NCI-H2171 treated with DMSO at 0.1 percent for 48 hours (cell line): Measurements from ENCODE around the gene LRMDA.
"Not testable (repeated sequence)": the region's sequence is repeated elsewhere in the genome, so short reads cannot be mapped to it uniquely, and the experiment has no call there.

ENCODE experiments used
- DNase-seq: peaks from one replicate; lab custom pipeline; 2025; lab: John Stamatoyannopoulos, UW

Gene LRMDA

DNA sequence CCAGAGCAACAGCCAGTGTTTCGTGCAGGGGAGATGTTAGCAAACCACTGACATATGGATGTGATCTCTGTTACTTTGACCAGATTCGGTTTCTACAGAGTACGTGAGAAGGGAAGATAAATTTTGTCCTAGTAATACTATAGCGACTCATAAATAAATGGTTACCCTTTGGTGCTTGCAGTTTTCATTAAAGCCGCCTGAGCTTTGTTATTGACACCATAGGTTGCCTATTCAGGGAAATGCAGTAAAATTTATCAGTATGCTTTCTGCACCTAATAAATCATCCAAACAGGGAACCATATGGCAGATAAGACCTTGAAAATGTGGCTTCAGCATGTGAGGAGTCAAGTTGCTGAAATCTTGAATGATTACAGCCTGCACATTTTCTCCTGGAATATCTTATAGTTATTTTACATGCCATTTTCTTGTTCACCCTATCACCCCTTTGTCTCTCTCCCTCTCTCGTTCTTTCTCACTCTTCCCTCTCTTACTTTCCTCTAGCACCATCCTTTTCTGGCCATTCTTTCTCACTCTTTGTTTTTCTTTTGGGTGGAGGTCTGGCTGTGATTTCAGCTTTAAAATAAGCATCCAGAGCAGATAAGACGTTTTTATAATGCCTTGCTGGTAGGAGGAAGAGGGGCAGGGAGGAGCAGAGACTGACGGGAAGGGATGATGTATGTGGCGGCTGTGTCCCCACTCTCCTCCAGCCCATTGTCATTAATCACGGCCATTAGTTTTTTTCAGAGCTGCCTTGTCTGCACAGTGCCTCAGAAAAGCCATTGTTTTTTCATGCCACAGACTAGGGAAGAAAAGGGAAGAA lies 182.5 kb downstream of the LRMDA start:
- DNase-seq: peak; percentile 74

DNA sequence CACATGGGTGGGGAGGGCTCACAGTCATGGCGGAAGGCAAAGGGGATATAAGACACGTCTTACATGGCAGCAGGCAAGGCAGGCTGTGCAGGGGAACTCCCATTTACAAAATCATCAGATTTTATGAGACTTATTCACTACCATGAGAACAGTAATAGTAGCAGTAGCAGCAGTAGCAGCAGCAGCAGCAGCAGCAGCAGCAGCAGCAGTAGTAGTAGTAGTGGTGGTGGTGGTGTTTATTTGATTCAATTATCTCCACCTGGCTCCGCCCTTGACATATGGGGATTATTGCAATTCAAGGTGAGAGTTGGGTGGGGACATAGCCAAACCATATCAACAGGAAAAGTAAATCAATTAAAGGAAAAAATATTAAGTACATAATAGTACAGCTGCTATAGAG lies 184.7 kb downstream of the LRMDA start:
- peak; percentile 36 for DNase-seq

DNA sequence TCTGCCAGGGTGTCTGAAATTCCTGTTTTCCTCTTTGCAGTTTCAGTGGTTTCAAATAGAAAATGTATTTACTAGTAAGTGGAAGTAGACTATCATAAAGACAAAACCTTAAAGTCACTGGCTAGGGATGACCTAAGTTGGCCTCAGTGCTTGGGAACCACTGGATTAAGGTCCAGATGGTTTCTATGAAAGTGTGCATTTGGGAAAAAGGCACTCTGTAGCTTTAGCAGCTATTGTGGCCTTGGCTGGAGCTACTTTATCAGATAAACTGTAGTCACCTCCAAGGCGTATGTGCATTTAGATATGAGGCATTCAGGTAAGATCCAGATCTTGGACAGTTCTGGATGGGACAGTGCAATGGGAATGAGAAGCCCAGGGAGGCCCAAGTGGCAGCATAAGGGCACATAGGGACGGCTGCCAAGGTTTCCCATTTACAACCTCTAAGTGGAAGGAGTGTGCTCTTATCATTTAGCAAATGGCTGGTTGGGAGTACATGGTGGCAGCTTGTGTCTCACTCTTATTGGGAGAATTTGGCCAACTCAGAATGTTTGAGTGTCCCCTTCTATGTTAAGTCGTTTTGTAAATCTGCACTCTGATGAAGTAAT lies 185.6 kb downstream of the LRMDA start:
- peak; percentile 7 for DNase-seq

DNA sequence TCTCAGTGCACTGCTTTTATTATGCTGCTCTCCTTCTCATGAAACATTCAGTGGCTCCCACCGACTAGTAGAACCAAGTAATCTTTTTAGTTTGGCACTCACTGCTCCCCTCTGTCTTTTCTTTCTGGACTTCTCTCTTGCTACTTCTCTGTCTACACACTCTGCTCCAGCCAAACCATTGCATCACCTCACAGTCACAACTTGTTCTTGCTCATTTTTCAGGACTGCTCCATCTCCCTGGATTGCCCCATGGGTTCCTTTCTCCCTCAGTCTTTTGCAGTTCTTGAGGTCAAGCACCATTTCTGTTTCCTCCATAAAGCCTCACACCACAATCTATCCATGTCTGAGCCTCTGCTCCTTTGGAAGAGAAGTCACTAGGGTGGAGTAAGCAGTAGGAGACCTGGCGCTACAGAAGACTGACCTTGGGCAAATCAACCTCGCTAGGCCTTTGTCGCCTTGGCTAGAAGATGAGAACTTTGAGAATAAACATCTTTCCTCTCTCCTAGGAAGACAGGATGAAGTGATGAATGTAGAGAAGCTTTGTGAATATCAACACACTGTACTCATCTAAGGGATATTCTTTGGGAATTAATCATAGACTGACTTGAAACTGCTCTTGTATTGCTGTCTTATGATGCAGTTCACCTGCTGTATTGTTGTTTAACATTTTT lies 186.2 kb downstream of the LRMDA start:
- no peak for DNase-seq

DNA sequence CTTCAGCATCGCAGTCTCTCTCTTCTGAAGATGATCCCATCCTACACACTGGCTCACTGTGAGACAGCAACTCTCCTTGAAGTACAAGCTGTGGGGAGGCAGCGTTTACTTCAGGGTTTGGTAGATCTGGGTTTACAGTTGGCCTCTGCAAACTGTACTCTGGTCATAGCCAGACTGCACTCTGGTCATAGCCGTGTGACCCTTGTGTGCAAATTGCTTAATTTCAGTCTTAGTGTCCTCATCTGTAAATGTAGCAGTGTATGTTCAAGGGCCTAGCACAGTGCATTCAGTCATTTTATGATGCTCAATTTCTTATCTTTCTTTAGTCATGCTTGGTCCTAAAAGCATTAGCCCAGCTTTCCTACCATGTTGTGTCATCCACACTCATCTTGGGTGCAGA lies 188.2 kb downstream of the LRMDA start:
- no peak for DNase-seq

DNA sequence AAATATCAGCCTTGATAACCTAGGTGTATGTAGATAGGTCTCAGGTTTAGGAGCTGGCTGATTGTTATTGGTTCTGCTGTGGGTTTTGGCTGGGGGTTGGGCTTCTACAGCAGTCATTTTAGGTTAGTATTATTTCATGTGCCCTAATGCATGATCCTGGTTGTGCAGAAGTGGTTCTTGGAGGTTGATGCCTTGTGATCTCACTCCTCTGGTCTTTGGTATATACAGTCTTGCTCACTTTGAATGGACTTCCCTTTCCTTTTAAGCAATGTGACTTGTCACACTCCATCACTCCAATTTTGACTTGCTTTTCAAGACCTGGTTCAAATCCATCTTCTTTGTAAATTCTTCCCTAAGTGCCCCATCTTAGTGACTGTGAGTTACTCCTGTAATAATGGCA lies 188.9 kb downstream of the LRMDA start:
- DNase-seq: no peak

DNA sequence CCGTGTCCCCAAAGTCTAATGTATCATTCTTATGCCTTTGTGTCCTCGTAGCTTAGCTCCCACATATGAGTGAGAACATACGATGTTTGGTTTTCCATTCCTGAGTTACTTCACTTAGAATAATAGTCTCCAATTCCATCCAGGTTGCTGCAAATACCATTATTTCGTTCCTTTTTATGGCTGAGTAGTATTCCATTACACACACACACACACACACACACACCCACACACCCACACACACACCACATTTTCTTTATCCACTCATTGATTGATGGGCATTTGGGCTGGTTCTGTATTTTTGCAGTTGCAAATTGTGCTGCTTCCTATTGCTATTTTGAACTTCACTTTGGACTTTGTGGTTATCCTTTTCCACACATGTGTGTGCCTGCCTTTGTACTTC lies 189.6 kb downstream of the LRMDA start:
- not testable (repeated sequence) for DNase-seq

DNA sequence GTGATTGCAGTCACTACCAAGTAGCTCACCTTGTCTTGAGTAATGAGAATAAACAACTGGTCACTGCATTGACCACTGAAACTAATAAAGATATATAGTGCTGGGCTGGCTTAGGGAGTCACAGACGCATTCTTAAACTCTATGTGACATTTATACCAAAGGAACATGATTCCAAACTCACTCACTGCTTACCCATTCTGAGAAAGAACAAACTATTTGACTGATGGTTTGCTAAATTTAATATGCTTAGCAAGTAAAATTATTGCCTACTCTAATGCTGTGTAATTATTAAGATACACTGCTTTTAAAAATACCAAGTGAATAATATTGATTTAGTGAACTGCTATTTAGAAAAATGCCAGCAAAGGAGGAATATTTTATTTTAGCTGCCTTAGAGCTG lies 191.1 kb downstream of the LRMDA start:
- DNase-seq: no peak

DNA sequence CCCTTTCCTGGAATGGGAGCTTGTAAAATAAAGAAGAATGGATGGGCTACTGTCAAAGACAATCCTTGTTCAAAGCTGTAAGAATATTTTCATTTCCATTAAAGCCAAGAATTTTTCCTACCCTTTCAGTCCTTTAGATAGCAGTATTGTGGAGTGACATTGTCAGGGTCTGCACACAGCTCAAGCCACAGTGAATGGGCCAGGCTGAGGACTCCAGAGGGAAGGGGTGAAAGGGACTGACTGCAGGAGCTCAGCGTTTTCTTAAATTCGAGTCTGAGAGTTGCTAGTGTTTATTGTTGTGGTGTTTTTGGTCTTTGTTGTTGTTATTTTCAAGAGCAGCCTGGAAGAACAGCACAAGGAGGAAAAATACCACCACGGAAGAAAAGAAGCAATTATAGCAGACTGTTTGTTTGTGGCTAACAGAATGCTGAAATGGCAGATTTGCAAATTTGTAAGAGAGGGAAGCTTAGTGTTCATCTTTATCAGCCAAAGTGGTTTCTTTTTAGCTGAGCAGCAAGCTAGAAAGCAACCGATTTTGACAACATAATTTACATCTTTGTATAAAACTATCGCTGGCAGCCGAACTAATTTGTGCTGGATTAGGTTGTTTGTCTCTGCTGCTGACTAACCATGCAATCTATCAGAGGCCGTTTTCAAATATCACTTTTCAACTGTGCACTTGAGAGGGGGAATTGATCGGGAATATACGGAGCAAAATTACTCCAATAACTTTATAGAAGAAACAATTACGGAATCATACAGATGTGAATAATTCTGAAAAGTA lies 192.1 kb downstream of the LRMDA start:
- no peak for DNase-seq

DNA sequence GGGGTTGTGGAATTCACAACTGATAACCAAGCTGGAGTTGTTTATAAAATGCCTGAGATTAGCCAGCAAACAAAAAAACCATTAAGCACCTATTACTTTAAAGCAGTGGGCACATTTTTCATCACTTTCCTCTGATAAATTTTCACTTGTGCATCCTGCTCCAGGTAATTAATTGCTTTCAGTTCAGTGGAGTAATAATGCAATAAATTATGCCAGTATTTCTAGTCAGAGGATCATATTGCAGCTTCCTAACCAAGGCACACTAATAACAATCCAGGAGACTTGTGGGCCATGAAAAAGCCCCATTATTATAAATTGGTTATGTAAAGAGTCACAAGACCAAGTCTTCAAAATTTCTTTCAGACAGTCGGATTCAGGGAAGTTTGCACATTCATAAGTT lies 193.2 kb downstream of the LRMDA start:
- DNase-seq: no peak

DNA sequence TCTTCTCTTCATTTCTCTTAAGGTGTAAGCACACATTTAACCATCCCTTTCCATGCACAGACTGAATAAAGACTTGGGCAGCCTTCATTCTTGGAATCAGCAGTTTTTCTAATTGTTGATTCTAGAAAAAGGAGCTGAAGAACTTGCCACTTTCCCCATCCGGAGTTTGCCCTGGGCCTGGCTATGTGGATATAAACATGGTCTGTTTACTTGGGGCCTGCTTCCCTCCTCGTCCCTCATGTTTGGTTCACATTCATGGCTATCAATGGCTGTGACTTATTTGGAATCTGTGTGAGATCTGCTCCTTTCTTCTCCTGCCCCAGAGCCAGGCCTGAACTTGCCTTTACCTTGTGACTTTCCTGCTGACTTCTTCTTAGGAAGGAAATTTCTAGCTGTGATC lies 199.3 kb downstream of the LRMDA start:
- DNase-seq: no peak

DNA sequence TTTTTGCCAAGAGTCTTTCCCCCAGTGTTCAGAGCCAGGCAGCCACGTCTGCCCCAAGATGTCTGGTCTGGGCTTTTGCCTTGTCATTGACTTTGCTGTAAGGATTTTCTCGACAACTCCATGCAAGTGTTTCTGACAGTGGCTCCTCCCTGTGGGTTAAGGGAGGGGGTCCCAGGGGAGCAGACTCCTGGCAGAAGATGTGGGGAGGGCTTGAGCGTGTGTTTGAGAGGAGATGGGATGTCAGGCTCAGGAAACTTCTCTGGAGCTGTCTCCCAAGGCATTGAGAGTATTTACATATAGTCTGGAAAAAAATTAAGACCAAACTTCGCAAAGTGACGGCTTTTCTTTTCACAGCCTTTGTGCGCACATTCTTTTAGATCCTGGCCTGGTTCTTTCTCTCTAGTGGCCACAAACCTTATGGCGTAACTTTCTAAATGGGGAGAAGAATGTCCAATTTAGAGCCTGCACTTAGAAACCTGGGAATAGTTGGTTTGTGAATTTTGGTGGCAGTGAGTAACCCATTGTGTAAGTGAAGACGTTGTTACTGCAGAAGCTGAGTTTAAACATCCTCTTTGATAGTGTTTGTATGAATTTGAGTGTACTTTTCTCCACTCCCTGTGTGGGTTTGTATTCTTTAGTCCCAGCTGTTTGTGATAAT lies 201.5 kb downstream of the LRMDA start:
- peak; percentile 4 for DNase-seq

DNA sequence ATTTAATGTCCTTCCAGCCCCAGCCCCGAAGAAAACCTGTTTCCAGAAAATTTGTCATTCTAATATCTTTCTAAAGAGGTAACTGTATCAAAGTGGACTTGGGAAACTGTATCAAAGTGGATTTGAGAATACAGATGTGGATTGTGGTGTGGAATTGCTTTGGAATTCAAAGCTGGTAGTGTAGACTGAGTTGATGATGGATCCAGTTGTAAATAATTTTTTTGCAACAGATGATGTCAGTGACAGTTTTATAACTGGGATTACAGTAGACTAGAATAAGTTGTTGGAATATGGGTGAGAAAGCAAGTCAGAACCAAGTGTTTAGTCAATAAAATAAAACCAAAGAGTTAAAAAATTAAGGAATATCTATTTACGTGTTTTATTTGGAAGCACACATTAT lies 202.1 kb downstream of the LRMDA start:
- DNase-seq: no peak

DNA sequence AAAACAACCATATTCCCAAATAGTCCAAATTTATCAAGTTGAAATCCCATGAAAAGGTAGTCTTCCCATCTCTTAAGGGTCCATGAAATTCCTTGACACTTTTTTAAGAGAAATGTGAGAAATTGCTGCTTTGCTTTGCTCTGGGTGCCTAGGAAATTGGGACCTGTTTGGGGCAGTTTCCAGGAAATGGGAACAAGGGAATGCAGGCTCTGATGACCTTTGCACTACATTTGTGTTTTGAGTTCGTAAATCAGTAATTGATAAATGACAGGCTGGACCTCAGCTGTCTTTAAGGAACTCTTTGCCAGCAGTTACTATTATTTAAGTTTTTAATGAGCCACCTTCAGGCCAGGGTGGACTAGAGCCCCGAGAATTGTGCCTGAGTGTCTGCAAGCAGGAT lies 203.5 kb downstream of the LRMDA start:
- no peak for DNase-seq

DNA sequence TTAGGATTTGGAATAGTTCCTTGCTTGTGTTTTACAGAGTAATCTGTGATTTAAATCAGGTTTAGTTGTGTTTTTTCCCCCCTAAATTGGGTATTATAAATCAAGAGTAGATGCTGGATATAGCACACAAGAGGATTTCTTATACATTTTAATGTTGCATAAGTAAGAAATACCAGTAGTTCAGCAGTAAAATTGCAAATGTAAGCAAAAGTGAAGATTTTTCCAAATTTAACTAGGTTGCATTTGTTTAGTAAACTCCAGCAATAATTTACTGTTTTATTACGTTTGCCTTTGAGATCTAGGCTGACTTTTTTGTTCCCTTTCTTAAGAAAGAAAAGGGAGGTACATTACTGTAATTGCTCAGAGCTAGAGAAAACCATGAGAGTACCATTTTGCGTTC lies 207.3 kb downstream of the LRMDA start:
- no peak for DNase-seq

DNA sequence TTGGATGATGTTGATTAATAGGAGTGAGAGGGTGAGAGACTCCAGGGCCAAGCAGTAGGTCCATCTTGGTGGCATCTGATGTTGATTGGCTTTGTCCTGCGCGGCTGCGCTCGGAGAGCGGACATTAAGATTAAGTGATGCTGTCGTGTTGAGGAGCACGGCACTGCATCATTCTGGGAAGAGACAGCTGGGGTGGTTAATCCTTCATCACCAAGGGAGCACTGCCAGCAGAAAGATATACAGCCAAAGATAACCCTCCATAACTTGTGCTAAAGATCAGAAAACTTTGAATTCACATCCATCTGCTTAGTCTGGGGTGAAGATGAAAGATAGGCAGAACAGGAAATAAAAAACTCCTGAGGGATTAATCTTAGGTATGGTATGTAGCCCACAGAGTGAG lies 208.3 kb downstream of the LRMDA start:
- no peak for DNase-seq

DNA sequence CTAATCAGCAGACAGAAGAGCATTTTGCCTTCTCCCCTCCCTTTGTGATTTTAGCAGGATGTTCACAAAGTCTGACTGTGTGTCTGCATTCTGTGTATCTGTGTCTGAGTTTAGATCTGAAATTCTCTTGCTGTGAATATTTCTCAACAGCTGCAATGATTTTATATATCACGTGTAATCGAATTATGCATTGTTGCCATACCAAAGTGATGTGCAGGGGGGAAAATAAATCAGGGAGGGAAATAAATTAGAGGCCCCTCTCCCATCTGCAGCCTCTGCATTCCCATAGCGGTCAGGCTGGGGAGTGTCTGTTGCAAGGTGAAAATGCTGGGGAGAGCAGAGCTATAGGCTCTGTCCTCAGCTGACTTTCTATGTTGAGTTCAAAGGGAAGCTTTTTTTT lies 209.0 kb downstream of the LRMDA start:
- no peak for DNase-seq

DNA sequence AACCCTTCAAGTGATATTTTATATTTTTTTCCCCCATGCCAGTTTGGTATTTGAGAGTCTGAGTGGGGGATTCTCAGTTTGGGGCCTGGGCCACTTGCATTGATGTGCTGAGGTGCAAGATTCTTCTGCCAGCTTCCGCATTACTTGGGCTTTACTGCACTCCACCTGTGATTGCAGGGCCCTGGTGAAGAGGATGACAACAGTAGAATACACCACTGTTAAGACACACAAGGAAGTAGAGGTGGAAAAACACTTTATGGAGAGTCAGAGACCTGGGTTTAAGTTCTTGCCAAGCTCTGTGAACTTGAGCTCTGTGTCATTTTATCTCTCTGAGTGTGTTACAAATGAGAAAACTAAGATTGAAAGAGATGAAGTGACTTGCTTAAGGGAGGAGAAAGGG lies 209.4 kb downstream of the LRMDA start:
- DNase-seq: no peak

DNA sequence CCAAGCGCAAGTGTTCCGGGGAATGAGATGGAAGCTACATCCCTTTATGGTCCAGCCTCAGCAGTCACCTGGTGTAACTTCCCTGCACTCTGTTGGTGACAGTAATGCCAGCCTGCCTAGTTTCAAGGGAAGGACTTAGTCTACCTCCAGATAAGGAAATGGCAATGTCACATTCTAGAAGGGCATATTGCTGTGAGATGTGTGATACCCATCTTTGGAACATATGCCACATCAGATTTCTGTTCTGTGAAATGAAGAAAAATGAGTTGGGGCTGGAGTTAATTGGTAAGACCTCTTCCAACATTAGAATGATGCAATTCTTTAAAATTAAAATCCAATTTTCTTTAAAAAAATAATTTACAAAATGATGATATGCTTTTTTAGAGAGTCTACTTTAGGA lies 212.0 kb downstream of the LRMDA start:
- DNase-seq: no peak

DNA sequence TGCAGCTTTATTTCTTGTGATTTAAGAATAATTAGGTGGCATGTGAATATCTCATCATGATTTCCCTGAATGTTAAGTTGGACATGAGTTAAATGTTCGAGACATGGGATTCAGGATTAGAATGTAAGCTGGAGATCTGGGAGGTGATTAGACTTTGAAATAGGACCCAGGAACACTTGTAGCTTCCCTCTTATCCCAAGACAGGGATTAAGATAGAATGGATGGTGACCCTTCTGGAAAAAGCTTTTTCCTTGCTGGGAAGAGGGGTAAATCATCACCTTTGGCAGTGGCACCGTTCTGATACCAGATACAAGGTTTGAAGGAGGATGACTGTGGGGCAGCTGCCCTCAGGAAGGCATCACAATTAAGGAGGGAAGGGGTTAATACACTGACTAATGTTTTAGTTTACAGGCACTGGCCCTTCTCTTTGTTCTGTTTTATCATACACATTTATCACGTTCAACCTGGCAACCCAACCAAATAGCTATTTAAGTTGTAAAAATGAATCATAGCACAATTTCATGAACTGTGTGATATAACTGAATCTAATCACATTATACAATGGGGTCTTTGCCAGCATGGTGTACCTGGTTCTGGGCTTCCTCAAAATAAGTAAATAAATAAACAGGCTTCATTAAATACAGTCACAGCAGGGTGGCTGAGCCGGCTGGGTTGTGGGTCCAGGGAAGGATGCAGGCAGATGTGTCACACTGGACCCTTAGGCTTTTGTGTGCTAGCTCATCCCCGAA lies 212.7 kb downstream of the LRMDA start:
- no peak for DNase-seq

DNA sequence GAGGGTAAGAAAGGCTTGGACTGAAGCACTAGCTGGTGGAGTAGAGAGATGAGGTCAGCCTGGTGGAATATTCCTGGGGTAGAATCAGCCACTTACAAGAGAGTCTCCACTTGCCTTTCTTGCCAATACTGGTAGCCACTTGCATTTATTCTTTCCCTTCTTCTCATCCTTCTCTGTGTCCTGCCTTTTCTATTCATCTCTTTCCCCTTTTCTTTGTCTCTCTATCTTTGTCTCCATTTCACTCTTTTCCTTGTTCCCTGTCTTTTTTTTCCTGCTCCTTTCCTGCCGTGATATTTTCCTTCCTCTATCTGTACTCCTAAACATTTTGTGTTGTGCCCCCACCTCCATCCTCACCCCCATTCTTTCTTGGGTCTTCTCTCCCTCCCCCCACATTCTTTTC lies 214.3 kb downstream of the LRMDA start:
- no peak for DNase-seq
